GM12891 (cell line): ENCODE measurements around the gene TGFB3.
A peak's percentile ranks its signal among the peaks of the same experiment; 100 is the strongest.

ENCODE experiments used
- DNase-seq: peaks from one replicate; pipeline ENCODE4 v3.0.0; 2011; ENCODE audit warnings: low spot score; ENCODE audit not compliant: insufficient read length
- FAIRE-seq: peaks from 2 replicates; lab custom pipeline; 2011; peaks lifted over from hg19 to GRCh38; lab: Jason Lieb, UNC
- PAX5 ChIP-seq: IDR thresholded peaks from 2 replicates; pipeline ENCODE4 v1.6.1; 2011; ENCODE audit warnings: low read length, moderate library complexity, mild to moderate bottlenecking; ENCODE audit not compliant: insufficient read depth, severe bottlenecking
- POLR2A ChIP-seq: IDR thresholded peaks from 2 replicates; pipeline ENCODE4 v1.6.1; 2011; ENCODE audit warnings: low read depth, low read length, control low read depth
- POLR2AphosphoS5 ChIP-seq: IDR thresholded peaks from 2 replicates; pipeline ENCODE4 v1.6.1; 2011; ENCODE audit warnings: low read depth, low read length, control low read depth
- POU2F2 ChIP-seq: IDR thresholded peaks from 2 replicates; pipeline ENCODE4 v1.6.1; 2011; ENCODE audit warnings: low read depth, mild to moderate bottlenecking, control low read depth, low read length, moderate library complexity
- SPI1 ChIP-seq: IDR thresholded peaks from 2 replicates; pipeline ENCODE4 v1.6.1; 2011; ENCODE audit warnings: low read depth, low read length, control low read depth
- TAF1 ChIP-seq: IDR thresholded peaks from 2 replicates; pipeline ENCODE4 v1.6.1; 2011; ENCODE audit warnings: low read depth, low read length, control low read depth

Gene TGFB3

DNA sequence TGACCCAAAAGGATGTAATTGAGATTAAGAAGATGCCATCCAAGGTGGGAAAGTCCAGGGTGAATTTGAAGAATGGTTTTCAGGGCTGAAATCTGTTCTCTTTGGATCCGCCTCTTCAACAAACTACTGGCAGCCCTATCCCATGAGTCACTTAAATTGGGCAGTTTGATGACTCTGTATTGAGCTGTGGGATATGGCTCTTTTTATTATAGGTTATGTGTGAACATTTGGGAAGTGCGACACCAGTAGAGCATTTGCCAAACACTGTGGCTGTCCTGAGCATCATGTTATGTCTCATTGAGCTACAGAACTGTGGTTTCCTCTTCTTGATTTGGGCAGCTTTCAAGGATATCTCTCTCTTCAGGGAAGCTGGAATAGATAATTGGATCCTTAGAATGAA, 26.1 kb upstream of the TGFB3 start:
- no peak for TF ChIP-seq SPI1
- FAIRE-seq = no peak

GRCh38 chr14:76007379-76007778, 25.6 kb upstream of the TGFB3 start:
- DNase-seq (no peak), FAIRE-seq (no peak)
- no peak for TF ChIP-seq POLR2A
- no peak for TF ChIP-seq TAF1
- TF ChIP-seq POU2F2 = no peak
- no peak for TF ChIP-seq POLR2AphosphoS5
- no peak for TF ChIP-seq SPI1
- TF ChIP-seq PAX5 = no peak

More for the DNA sequence above, 26.1 kb upstream of the TGFB3 start:
- no peak for DNase-seq

DNA sequence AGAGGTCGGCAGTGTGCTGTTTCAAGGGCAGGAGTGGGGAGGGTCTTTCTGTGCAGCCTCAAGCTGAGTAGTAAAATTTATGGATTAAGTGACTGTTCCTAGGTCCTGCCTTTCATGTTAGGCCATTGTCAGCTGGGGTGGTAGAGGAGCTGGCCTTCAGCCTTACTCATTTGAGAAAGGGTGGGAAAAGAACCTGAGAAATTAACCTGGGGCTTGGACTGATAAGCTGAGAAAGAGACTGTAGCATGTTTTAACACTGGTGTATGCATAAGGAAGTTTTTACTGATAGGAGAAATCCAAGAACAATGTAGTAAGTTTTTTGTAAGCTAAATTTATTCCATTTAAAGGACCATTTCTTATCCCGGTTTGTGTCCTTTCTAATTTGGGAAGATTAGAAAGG, 24.5 kb upstream of the TGFB3 start:
- no peak for TF ChIP-seq POU2F2
- no peak for TF ChIP-seq PAX5
- no peak for TF ChIP-seq POLR2A
- TF ChIP-seq SPI1 = no peak
- no peak for TF ChIP-seq POLR2AphosphoS5
- no peak for TF ChIP-seq TAF1
- DNase-seq (no peak), FAIRE-seq (no peak)

GRCh38 chr14:76002383-76002782, 20.6 kb upstream of the TGFB3 start:
- TF ChIP-seq TAF1 (no peak), POU2F2 (no peak), SPI1 (no peak), PAX5 (no peak), POLR2AphosphoS5 (no peak), POLR2A (no peak)
- no peak for DNase-seq
- peak; percentile 5 for FAIRE-seq

GRCh38 chr14:75999511-76000190, 17.9 kb upstream of the TGFB3 start:
- FAIRE-seq = no peak
- TF ChIP-seq POLR2AphosphoS5 = no peak
- TF ChIP-seq PAX5 = no peak
- TF ChIP-seq TAF1 = no peak
- TF ChIP-seq SPI1 = no peak
- no peak for TF ChIP-seq POLR2A
- TF ChIP-seq POU2F2 = no peak
- DNase-seq = no peak

- TF ChIP-seq PAX5 = no peak
- TF ChIP-seq POU2F2 = no peak
- TF ChIP-seq POLR2AphosphoS5 = no peak
- no peak for TF ChIP-seq POLR2A
- no peak for TF ChIP-seq SPI1
- no peak for TF ChIP-seq TAF1
- DNase-seq = no peak
- no peak for FAIRE-seq
Observed at GRCh38 chr14:75996488-75996887, 14.7 kb upstream of the TGFB3 start.

DNA sequence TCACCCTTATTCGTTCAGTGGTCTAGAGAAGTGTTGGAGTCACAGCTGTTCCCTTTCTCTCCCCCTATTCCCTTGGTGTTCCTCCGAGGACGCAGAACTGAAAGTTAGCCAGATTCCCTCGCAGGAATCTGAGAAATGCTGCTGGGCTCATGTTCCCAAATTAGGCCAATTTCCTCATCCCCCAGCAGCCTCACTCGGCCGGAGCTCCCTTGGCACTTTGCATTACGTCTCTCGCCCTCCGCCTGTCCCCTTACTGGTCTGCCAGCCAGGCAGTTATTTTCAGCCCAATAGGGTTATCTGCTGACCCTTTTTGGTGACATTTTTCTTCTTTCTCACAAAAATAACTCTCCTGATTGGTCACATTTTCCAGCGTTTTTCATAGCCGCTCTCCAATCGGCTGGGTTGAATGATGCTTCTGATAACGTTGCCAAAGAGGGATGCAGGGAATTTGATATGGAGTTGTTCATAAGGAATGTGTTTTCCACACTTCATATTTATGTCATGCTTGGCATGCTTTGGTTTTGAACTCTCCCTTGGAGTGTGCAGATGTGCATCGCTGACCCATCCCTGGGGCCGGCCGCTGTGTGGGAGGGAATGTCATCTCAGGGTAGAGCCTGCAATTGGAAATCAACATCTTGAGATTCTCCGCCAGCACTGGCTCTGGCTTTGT, 13.7 kb upstream of the TGFB3 start:
- no peak for FAIRE-seq
- TF ChIP-seq PAX5 (no peak), POLR2AphosphoS5 (no peak), TAF1 (no peak), POLR2A (no peak), POU2F2 (no peak), SPI1 (no peak)
- DNase-seq = no peak

GRCh38 chr14:75993567-75994041, 11.8 kb upstream of the TGFB3 start:
- TF ChIP-seq TAF1 (no peak), PAX5 (peak; percentile 62)
- peak; percentile 78 for FAIRE-seq
- DNase-seq = no peak

- DNase-seq (no peak), FAIRE-seq (no peak)
- TF ChIP-seq TAF1 = no peak
- no peak for TF ChIP-seq POU2F2
- TF ChIP-seq POLR2A = no peak
- TF ChIP-seq POLR2AphosphoS5 = no peak
- no peak for TF ChIP-seq SPI1
- no peak for TF ChIP-seq PAX5
Observed at GRCh38 chr14:75991753-75992152, 10.0 kb upstream of the TGFB3 start.

DNA sequence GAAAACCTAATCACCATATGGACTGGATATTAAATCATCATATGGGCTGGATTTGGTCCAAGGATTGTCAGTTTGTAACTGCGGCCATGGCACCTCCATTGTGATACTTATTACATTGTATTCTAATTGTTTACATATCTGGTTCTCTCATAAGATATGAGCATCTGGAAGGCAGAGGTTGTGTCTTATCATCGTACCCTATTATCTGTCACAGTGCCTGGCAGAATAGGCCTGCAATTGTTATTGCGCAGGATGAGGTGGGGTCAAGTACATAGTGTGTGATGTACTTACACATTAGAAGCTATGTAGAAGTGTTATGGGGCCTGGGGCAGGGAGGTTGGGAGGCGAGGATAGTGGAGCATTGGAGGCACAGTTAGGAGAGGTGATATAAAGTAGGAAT, 8.5 kb upstream of the TGFB3 start:
- TF ChIP-seq SPI1 = no peak
- no peak for TF ChIP-seq POLR2AphosphoS5
- no peak for TF ChIP-seq POLR2A
- TF ChIP-seq PAX5 = no peak
- TF ChIP-seq POU2F2 = no peak
- no peak for TF ChIP-seq TAF1
- FAIRE-seq = no peak

GRCh38 chr14:75989134-75989533, 7.3 kb upstream of the TGFB3 start:
- no peak for DNase-seq
- no peak for TF ChIP-seq TAF1
- no peak for TF ChIP-seq SPI1
- no peak for TF ChIP-seq POLR2A
- FAIRE-seq = no peak

More for the DNA sequence above, 8.5 kb upstream of the TGFB3 start:
- DNase-seq = no peak
